HG03175 (cell line): Measurements from ENCODE around the gene PWWP2A.
"Not testable (repeated sequence)": the region's sequence is repeated elsewhere in the genome, so short reads cannot be mapped to it uniquely, and the experiment has no call there.

ENCODE experiments used
- ATAC-seq: cut with Tn5 transposase; IDR thresholded peaks from one replicate; pipeline ENCODE4 v1.9.1; 2021; ENCODE audit warnings: mild to moderate bottlenecking, moderate library complexity; ENCODE audit not compliant: unreplicated experiment

PWWP2A gene, protein sequence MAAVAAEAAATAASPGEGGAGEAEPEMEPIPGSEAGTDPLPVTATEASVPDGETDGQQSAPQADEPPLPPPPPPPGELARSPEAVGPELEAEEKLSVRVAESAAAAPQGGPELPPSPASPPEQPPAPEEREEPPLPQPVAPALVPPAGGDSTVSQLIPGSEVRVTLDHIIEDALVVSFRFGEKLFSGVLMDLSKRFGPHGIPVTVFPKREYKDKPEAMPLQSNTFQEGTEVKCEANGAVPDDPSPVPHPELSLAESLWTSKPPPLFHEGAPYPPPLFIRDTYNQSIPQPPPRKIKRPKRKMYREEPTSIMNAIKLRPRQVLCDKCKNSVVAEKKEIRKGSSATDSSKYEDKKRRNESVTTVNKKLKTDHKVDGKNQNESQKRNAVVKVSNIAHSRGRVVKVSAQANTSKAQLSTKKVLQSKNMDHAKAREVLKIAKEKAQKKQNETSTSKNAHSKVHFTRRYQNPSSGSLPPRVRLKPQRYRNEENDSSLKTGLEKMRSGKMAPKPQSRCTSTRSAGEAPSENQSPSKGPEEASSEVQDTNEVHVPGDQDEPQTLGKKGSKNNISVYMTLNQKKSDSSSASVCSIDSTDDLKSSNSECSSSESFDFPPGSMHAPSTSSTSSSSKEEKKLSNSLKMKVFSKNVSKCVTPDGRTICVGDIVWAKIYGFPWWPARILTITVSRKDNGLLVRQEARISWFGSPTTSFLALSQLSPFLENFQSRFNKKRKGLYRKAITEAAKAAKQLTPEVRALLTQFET

DNA sequence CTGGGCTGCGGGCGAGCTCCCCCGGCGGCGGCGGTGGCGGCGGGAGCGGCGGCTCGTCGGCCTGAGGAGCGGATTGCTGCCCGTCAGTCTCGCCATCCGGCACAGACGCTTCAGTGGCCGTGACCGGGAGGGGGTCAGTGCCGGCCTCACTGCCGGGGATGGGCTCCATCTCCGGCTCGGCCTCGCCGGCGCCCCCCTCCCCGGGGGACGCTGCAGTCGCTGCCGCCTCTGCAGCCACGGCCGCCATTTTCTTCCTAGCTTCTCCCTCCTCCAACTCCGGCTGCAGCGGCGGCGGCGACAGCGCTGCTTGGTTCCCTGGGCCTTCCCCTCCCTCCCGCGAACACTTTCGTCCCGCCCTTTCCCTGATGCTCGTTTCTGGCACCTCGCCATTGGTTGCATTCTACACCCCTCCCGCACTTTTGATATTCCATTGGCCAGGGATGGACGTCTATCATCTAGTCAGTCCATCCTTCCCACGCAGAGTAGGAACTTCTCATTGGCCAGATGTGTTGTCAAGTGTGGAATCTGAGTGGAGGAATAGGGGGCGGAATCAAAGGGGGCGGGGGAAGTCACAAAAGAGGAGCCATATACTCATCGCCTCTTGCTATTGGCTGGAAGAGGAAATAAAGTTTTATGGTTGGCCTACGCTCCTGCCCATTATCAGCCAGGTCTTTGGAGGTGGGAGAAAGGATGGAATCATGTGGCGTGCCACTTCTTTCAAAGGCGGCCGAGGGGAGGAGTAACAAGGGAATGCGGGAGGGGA is at the start of gene PWWP2A:
Gene PWWP2A (minus strand): TSS at position 309 of the 763 bp plus-strand sequence. CDS start 62 bp downstream, at position 247.
- peak; percentile 91 for ATAC-seq

GRCh38 chr5:160167624-160168165 is 48.4 kb upstream of the PWWP2A start:
- ATAC-seq = no peak

GRCh38 chr5:160166973-160167623 is 47.8 kb upstream of the PWWP2A start:
- no peak for ATAC-seq

DNA sequence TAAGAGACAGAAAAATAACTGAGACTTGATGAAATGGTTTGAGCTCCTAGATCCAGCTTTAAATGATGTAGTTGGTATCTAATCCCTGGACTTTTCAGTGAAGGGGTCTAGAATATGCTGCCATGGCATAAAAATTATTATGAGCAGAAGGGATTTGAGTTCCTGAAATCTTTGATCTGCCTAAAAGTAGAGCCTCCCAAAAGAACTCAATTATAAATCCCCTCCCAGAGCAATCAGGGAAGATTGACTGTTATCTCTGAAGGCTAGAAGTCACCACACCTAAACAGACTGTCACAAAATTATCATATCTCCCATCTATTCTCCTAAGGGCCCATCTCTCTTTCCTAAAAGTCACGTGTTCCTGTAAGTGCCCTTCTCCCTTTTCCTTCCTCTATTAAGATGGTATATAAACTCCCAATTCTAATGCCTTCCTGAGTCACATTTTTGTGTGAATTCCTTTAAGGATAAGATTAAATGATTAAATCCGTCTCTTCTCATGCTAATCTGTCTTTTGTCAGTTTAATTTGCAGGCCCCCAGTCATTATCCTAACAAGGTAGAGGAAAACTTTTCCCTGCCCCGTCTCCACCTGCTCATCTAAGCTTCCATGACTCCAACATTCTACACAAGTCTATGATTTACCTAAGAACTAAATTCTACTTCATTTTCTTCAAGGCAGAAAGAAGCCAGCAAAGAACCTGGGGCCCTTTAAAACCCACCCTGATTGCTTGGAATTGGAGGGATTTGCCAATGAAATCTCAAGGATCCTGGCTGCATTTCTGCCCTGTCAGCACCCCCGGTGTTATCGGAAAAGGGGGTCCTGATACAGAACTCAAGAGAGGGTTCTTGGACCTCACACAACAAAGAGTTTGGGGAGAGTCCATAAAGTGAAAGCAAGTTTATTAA is 47.1 kb upstream of the PWWP2A start:
- no peak for ATAC-seq

DNA sequence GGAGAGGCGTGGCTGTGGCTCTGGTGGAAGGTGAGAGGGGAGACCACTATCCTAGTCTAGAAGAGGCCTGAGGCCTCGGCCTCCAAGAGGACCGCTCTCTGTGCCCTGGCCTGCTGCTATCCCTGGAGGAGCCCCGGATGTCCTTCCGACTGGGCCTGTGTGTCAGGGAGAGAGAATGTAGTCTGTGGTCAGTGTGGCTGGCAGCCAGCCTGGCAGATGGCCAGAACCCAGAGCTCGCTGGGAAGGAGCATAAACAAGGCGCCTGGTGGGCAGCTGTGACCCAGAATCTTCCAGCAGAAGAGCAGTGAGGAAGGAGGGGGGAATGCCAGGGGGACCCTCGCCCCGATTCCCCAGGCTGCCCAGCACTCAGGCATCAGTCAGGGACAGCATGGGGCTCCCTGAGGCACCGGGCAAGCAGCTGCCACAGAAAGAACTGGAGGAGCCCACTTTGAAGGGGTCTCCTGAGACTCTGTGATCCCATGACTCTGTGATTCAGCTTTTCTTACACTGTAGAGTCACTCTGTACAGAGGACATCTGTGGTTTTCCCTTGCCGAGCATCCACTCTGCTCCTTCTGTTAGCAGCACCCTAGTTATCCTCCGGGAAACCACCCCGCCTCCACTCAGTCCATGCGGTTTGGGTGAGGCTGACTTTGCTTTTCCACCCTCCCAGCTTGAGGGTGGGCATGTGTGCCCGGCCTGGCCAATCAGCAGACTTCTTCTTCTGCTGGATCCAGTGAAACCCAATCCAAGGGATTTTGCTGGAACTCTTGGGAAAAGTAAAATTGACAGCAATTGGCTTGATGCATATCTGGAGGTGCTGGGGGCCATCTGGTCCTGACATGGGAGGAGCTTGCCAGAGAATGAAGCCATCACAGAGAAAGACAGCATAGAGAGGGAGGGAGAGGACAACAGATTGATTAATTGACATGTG is 46.2 kb upstream of the PWWP2A start:
- ATAC-seq = no peak

DNA sequence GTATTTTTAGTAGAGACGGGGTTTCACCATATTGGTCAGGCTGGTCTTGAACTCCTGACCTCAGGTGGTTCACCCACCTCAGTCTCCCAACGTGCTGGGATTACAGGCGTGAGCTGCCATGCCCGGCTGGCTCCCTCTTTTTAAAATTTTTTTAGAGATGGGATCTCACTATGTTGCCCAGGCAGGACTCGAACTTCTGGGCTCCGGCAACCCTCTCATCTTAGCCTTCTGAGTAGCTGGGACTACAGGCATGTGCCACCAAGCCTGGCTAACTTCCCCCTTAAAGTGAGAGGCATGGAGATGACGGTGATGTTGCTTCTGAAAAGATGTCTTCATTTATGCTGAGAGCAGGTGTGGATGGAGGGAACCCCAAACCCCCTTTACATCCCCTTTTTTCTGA is 43.7 kb upstream of the PWWP2A start:
- no peak for ATAC-seq

GRCh38 chr5:160161626-160162025 is 42.4 kb upstream of the PWWP2A start:
- no peak for ATAC-seq

GRCh38 chr5:160160875-160161274 is 41.6 kb upstream of the PWWP2A start:
- ATAC-seq = not testable (repeated sequence)

GRCh38 chr5:160159991-160160792 is 40.9 kb upstream of the PWWP2A start:
- ATAC-seq = no peak

DNA sequence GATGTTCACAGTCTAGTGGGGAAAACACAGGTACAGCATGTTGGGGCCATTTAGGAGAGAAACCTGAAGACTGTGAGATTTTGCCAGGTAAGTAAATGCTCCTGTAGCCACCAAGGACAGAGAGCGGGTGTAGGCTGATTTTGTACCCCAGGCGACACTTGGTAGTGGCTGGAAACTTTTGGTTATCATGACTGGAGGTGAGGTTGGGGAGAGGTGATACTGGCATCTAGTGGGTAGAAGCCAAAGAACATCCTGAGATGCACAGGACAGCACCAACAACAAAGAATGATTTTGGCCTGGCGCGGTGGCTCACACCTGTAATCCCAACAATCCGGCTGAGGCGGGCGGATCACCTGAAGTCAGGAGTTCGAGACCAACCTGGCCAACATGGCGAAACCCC is 38.8 kb upstream of the PWWP2A start:
- no peak for ATAC-seq

GRCh38 chr5:160155017-160155750 is 35.9 kb upstream of the PWWP2A start:
- ATAC-seq = no peak

GRCh38 chr5:160152901-160153300 is 33.7 kb upstream of the PWWP2A start:
- no peak for ATAC-seq

DNA sequence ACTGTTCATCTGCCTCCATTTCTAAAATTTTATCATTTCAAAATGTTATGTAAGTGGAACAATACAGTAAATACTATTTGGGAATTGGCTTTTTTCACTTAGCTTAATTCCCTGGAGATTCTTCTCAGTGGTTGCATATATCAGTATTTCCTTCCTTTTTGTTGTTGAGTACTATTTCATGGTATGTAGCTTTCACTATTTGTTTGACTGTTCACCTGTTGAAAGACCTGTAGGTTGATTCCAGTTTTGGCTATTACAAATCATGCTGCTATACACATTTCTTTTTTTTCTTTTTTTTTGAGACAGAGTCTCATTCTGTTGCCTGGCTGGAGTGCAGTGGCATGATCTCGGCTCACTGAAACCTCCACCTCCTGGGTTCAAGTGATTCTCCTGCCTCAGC is 33.0 kb upstream of the PWWP2A start:
- ATAC-seq = no peak

- no peak for ATAC-seq
Measured at GRCh38 chr5:160151017-160151416, 31.8 kb upstream of the PWWP2A start.

DNA sequence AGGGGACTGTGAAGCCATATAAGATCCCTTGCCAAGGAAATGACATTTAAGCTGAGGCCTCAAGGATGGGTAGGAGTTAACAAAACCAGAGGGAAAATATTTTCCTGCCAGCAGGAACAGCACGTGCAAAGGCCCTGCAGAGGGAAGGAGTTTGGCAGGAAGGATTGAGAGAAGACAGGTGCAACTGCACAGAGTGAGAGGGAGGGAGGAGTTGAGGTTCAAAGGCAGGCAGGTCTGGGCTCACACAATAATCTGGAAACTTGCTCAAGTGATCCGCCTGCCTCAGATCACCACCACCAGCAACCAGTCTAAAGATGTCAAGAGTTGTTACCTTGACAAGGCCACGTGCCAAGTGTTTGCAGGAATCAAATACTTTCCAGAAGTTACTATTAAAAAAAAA is 31.1 kb upstream of the PWWP2A start:
- ATAC-seq = no peak

DNA sequence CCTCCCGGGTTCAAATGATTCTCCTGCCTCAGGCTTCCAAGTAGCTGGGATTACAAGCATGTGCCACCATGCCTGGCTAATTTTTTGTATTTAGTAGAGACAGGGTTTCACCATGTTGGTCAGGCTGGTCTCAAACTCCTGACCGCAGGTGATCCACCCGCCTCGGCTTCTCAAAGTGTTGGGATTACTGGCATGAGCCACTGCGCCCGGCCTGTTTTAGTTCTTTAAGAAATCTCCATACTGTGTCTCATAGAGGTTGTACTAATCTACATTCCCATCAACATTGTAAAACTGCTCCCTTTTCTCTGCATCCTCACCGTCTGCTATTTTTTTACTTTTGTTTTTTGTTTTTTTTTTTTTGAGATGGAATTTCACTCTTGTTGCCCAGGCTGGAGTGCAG is 25.2 kb upstream of the PWWP2A start:
- ATAC-seq = not testable (repeated sequence)

DNA sequence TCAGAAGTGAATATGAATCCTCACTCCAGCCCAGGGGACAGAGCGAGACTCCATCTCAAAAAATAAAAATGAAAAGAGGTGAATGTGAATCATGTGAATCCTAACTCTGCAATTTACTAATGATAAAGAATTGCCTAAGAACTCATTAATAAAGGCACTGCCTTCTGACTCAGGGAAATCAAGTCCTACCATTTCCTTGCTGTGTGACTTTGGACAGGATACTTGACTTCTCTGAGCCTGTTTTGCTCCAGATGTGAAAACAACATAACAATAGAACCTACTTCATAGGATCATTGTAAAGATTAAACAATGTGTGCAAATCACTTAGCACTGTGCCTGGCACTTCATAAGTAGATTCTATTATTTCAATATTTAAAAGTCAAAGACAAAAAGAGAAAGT is 15.1 kb upstream of the PWWP2A start:
- ATAC-seq = no peak
